ENCODE data around the gene AADACL4.

DNA sequence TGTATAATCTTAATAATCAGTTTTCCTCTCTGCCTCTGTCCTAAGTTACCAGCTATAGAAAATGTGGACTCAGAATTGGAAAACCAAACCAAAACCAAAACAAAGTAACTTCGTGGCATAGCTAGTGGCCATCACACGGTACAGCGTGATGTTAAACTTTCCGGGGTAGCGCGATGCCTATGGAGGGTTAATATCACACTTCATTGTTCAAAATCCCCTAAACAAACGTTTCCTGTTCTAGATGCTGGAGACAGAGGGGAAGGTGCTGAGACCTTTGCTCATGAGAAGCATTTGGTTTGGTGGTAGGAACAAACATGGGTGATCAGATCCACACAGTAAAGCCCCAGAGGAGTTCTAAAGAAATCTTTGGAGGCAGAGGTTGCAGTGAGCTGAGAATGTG lies 4.9 kb downstream of the AADACL4 start:
- TF ChIP-seq POLR2A (IDR thresholded peaks at IDR 0.05) = no peak
- TF ChIP-seq, protein P1, sequence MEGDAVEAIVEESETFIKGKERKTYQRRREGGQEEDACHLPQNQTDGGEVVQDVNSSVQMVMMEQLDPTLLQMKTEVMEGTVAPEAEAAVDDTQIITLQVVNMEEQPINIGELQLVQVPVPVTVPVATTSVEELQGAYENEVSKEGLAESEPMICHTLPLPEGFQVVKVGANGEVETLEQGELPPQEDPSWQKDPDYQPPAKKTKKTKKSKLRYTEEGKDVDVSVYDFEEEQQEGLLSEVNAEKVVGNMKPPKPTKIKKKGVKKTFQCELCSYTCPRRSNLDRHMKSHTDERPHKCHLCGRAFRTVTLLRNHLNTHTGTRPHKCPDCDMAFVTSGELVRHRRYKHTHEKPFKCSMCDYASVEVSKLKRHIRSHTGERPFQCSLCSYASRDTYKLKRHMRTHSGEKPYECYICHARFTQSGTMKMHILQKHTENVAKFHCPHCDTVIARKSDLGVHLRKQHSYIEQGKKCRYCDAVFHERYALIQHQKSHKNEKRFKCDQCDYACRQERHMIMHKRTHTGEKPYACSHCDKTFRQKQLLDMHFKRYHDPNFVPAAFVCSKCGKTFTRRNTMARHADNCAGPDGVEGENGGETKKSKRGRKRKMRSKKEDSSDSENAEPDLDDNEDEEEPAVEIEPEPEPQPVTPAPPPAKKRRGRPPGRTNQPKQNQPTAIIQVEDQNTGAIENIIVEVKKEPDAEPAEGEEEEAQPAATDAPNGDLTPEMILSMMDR (IDR thresholded peaks at IDR 0.05) = no peak
- TF ChIP-seq POLR2AphosphoS5 (IDR thresholded peaks at IDR 0.05) = no peak
- TF ChIP-seq EP300 (IDR thresholded peaks at IDR 0.05) = no peak

All from gastroesophageal sphincter (tissue), 3 donors.